Liver (tissue), 9 donors: ENCODE data around the gene ARMC9. TPM values are rescaled to one million over a fixed set of nuclear protein-coding genes. Genes with fewer than 3 reads are reported as not detected.

Experiments used
- DNase-seq: peaks from one replicate; pipeline ENCODE4 v3.0.0-alpha.2; 2017; ENCODE audit warnings: low spot score
- H3K27ac ChIP-seq, 2 donors: one replicate each; pipeline ENCODE4 v1.7.0; 2013; ENCODE audit warnings: inconsistent platforms in 2 of 2, low read length in 2 of 2, control low read depth in 1 of 2, low read depth in 1 of 2, mild to moderate bottlenecking in 1 of 2
- H3K27me3 ChIP-seq, 4 donors: one replicate each; pipeline versions ENCODE4 v1.6.1 to v1.7.0; 2013; ENCODE audit warnings: low read length in 3 of 4, inconsistent platforms in 1 of 4, mild to moderate bottlenecking in 1 of 4, moderate library complexity in 1 of 4; ENCODE audit not compliant: control insufficient read depth in 4 of 4, insufficient read depth in 4 of 4
- H3K36me3 ChIP-seq, 4 donors: one replicate each; pipeline versions ENCODE4 v1.6.1 to v1.7.0; 2013; ENCODE audit warnings: low read length in 3 of 4, mild to moderate bottlenecking in 3 of 4, low read depth in 1 of 4, moderate library complexity in 1 of 4; ENCODE audit not compliant: control insufficient read depth in 4 of 4, insufficient read depth in 3 of 4
- H3K4me1 ChIP-seq, 4 donors: one replicate each; pipeline versions ENCODE4 v1.6.1 to v1.7.0; 2013; ENCODE audit warnings: low read length in 3 of 4, mild to moderate bottlenecking in 3 of 4, moderate library complexity in 1 of 4; ENCODE audit not compliant: control insufficient read depth in 4 of 4, insufficient read depth in 4 of 4
- H3K4me3 ChIP-seq, 3 donors: one replicate each; pipeline versions ENCODE4 v1.6.1 to v1.7.0; 2013; ENCODE audit warnings: low read length in 3 of 3, control low read depth in 1 of 3, low read depth in 1 of 3, mild to moderate bottlenecking in 1 of 3
- H3K9ac ChIP-seq, 2 donors: one replicate each; pipeline ENCODE4 v1.7.0; 2013; ENCODE audit warnings: low read length in 2 of 2, mild to moderate bottlenecking in 2 of 2, moderate library complexity in 2 of 2, control low read depth in 1 of 2, low read depth in 1 of 2
- H3K9me3 ChIP-seq, 4 donors: one replicate each; pipeline versions ENCODE4 v1.6.1 to v1.7.0; 2013; ENCODE audit warnings: low read length in 3 of 4; ENCODE audit not compliant: control insufficient read depth in 4 of 4
- FOXA1 ChIP-seq: IDR thresholded peaks from 2 replicates; pipeline ENCODE4 v1.6.1; 2016; ENCODE audit warnings: antibody characterized with exemption
- FOXA2 ChIP-seq: IDR thresholded peaks from 2 replicates; pipeline ENCODE4 v1.6.1; 2016; ENCODE audit warnings: antibody characterized with exemption
- MAX ChIP-seq: IDR thresholded peaks from 2 replicates; pipeline ENCODE4 v1.6.1; 2016; ENCODE audit warnings: antibody characterized with exemption
- NR2F2 ChIP-seq: IDR thresholded peaks from 2 replicates; pipeline ENCODE4 v1.6.1; 2016; ENCODE audit warnings: antibody characterized with exemption
- RAD21 ChIP-seq, 2 donors: IDR thresholded peaks; 2 replicates each; pipeline ENCODE4 v1.6.1; 2016; ENCODE audit warnings: antibody characterized with exemption in 2 of 2, mild to moderate bottlenecking in 2 of 2
- REST ChIP-seq: IDR thresholded peaks from 2 replicates; pipeline ENCODE4 v1.6.1; 2016; ENCODE audit warnings: antibody characterized with exemption, mild to moderate bottlenecking
- SP1 ChIP-seq: IDR thresholded peaks from 2 replicates; pipeline ENCODE4 v1.6.1; 2018; ENCODE audit warnings: antibody characterized with exemption, mild to moderate bottlenecking
- WGBS: extraction: QIAGEN DNeasy Blood & Tissue Kit; methylation state at CpG from one replicate; pipeline ENCODE4 v1.1.7; 2013; 5-methylcytosine and 5-hydroxymethylcytosine counted together
- polyA plus RNA-seq, 2 donors: library from polyadenylated mRNA; stranded (reverse) in 1 of 2; unstranded in 1 of 2; fragments of 200-250 nt in 1 of 2; fragments of >200 nt in 1 of 2; fragmentation: Nextera tagmentation in 1 of 2; extraction: Ambion mirVana in 1 of 2; gene quantifications; one replicate each; pipeline versions ENCODE4 v1.2.1 to v1.2.3, GENCODE V29; 2013 to 2015
- total RNA-seq, 2 donors: library from RNA; depleted of rRNA; stranded (reverse); fragments of >200 nt; gene quantifications; one replicate each; pipeline ENCODE4 v1.2.3, GENCODE V29; 2014
- TF ChIP-seq, protein P1 (sequence below): fragments of 150-350 bp; IDR thresholded peaks from 2 replicates; pipeline ENCODE4 v1.5.1; 2017; ENCODE audit warnings: improper control_type of control experiment, low read depth, low read length; ENCODE audit not compliant: missing input control
- donor health status: healthy.
- donor health status: healthy.
- donor health status: healthy.
- donor health status: healthy.
- donor health status: healthy.

ARMC9 gene
- total and polyA plus RNA-seq, 4 donors = 1.1 to 2.3 (median 1.8) TPM

DNA sequence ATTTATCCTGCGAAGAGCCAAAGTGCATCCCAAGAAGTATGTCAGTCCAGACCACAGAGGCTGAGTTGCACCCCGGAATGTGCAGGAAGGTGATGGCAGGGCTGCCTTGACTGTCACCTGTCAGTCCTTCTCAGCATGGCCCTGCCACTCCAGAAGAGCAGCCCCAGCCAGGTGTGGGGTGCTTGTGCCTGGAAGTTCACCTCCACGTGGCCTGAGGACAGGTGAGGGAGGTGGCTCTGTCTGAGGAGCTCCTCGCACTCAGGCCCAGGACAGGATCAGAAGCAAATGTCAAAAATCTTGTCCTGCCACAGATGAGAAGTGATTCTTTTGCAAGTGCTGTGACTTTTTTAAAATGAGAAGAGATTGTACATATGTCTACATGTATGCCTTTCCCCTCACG lies 165.6 kb downstream of the ARMC9 start (continued):
- TF ChIP-seq, protein P1, sequence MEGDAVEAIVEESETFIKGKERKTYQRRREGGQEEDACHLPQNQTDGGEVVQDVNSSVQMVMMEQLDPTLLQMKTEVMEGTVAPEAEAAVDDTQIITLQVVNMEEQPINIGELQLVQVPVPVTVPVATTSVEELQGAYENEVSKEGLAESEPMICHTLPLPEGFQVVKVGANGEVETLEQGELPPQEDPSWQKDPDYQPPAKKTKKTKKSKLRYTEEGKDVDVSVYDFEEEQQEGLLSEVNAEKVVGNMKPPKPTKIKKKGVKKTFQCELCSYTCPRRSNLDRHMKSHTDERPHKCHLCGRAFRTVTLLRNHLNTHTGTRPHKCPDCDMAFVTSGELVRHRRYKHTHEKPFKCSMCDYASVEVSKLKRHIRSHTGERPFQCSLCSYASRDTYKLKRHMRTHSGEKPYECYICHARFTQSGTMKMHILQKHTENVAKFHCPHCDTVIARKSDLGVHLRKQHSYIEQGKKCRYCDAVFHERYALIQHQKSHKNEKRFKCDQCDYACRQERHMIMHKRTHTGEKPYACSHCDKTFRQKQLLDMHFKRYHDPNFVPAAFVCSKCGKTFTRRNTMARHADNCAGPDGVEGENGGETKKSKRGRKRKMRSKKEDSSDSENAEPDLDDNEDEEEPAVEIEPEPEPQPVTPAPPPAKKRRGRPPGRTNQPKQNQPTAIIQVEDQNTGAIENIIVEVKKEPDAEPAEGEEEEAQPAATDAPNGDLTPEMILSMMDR = no peak
- TF ChIP-seq MAX = no peak
- no peak for TF ChIP-seq FOXA2
- no peak for TF ChIP-seq NR2F2
- TF ChIP-seq RAD21 (IDR thresholded peaks at IDR 0.05) = no peak

GRCh38 chr2:231364961-231365810 lies 166.8 kb downstream of the ARMC9 start:
- DNase-seq = no peak
- 75% methylated on average over 22 of the region's 22 CpGs for WGBS
- H3K4me1 ChIP-seq = peaks cover 0 to 3% (median 0%) of the 10 kb centered on the region in 4 donors
- no peak overlapping the region for H3K9ac ChIP-seq
- H3K9me3 ChIP-seq = no peaks in the 10 kb centered on the region
- no peak overlapping the region for H3K27ac ChIP-seq
- no peak overlapping the region for H3K4me3 ChIP-seq
- TF ChIP-seq REST (no peak), NR2F2 (no peak), FOXA1 (no peak), FOXA2 (no peak)
- H3K36me3 ChIP-seq = no peaks in the 10 kb centered on the region
- H3K27me3 ChIP-seq = no peaks in the 10 kb centered on the region

GRCh38 chr2:231367178-231367577 lies 168.7 kb downstream of the ARMC9 start:
- Histone ChIP-seq H3K4me1 (peaks cover 0 to 3% (median 0%) of the 10 kb centered on the region in 4 donors), H3K9me3 (no peaks in the 10 kb centered on the region), H3K4me3 (no peak overlapping the region), H3K36me3 (no peaks in the 10 kb centered on the region), H3K27ac (no peak overlapping the region), H3K9ac (no peak overlapping the region), H3K27me3 (no peaks in the 10 kb centered on the region)
- no peak for DNase-seq
- TF ChIP-seq SP1 = no peak
- no peak for TF ChIP-seq REST
- 95% methylated on average over 8 of the region's 8 CpGs for WGBS
